ES-I3 (cell line): ENCODE data around the gene CCDC33.
"Not testable (repeated sequence)": the region's sequence is repeated elsewhere in the genome, so short reads cannot be mapped to it uniquely, and the experiment has no call there.

Experiments
- H3K36me3 ChIP-seq: 2 replicates; pipeline ENCODE4 v1.6.1; 2013; ENCODE audit warnings: mild to moderate bottlenecking, low read length, control low read depth, moderate library complexity; ENCODE audit not compliant: insufficient read depth
- H3K4me1 ChIP-seq: 2 replicates; pipeline ENCODE4 v1.6.1; 2013; ENCODE audit warnings: mild to moderate bottlenecking, control low read depth, low read length; ENCODE audit not compliant: insufficient read depth
- H3K9ac ChIP-seq: 2 replicates; pipeline ENCODE4 v1.6.1; 2013; ENCODE audit warnings: low read depth, mild to moderate bottlenecking, low read length, moderate library complexity
- H3K9me3 ChIP-seq: 2 replicates; pipeline ENCODE4 v1.6.1; 2013; ENCODE audit warnings: mild to moderate bottlenecking, low read length, moderate library complexity; ENCODE audit not compliant: control insufficient read depth, insufficient read depth

Gene CCDC33

DNA sequence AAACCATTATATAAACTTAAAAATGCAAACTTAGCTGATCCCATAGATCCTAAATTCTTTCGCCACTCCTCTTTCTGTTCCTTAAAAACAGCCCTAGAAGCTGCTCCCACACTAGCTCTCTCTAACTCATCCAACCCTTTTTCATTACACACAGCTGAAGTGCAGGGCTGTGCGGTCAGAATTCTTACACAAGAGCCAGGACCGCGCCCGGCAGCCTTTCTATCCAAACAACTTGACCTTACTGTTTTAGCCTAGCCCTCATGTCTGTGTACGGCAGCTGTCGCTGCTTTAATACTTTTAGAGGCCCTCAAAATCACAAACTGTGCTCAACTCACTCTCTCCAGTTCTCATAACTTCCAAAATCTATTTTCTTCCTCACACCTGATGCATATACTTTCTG, 121.4 kb downstream of the CCDC33 start:
- peaks cover 12% of the 10 kb centered on the region for H3K4me1 ChIP-seq
- H3K9me3 ChIP-seq, H3K36me3 ChIP-seq, H3K9ac ChIP-seq: not testable (repeated sequence)

DNA sequence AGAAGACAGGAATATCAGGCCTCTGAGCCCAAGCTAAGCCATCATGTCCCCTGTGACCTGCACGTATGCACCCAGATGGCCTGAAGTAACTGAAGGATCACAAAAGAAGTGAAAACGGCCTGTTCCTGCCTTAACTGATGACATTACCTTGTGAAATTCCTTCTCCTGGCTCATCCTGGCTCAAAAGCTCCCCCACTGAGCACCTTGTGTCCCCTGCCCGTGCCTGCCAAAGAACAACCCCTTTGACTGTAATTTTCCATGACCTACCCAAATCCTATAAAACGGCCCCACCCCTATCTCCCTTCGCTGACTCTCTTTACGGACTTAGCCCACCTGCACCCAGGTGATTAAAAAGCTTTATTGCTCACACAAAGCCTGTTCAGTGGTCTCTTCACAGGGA, 123.2 kb downstream of the CCDC33 start:
- not testable (repeated sequence) for H3K36me3 ChIP-seq, H3K9ac ChIP-seq, H3K9me3 ChIP-seq
- H3K4me1 ChIP-seq = peaks cover 15% of the 10 kb centered on the region

DNA sequence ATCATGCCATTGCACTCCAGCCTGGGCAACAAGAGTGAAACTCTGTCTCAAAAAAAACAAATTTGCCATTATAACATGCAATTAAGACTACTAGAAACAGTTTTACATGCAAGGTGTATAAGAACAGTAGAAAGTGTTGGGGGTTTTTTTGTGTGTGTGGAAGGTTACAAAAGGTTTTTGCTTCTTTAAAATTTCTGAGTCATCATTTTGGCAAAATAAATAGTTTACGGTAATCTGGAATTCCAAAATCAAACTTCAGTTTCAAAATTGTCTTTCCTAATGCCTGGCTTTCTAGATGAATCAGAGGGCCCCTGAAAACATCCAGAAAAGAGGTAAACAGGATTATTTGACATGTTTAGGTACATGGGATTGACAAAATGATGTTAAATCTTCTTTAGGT, 124.7 kb downstream of the CCDC33 start:
- H3K9ac ChIP-seq, H3K36me3 ChIP-seq, H3K9me3 ChIP-seq: not testable (repeated sequence)
- peaks cover 19% of the 10 kb centered on the region for H3K4me1 ChIP-seq

DNA sequence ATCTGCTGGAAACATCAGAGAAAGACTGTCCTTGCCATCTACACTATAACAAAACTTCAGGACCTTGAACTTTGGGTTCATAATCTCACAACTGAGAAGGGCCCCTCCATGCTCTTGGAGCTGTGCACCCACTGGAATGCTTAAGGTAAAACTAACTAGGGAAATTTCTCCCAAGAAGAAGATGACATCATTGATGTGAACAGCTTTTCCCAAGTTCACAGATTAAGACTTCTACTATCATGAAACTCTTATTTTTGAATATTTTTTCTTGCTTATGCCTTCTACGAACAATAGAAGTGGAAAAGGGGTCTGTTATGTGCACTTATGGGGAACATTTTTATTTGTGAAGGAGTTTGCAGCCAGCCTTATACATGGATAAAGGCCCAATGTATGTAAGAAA, 126.4 kb downstream of the CCDC33 start:
- Histone ChIP-seq H3K4me1 (peaks cover 19% of the 10 kb centered on the region), H3K36me3 (no peaks in the 10 kb centered on the region), H3K9me3 (no peaks in the 10 kb centered on the region), H3K9ac (no peak overlapping the region)

DNA sequence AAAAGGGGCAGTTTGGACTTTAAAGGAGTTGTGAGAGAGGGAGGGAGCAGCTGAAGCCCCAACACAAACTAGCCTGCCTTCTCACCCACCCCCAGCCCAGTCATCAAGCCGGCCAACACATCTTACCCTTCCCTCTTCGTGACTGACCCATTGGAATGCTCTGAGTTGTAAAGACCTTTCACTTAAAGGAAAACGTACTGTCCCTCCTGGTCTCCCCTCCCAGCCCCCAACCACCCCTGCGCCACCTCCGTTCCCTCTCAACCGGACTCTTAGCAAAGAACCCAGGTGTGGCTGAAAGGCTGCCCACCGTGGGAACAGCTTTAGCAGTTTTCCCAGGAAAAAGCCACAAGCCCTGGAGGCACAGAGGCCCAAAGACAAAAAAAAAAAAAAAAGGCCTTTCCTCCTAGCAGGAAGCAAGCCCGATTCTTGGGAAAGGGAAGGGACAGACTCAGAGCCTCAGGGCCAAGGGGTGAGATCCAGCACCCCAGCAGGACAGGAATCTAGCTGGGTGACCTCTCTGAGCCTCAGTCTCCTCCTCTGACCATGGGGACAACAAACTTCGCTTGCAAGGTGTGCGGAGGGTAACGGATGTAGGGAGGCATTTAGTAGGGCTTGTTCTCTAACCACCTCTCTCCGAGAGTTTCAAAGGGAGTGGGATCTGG, 128.9 kb downstream of the CCDC33 start:
- Histone ChIP-seq H3K9ac (peak overlapping the region; percentile 72; the same call in 1 of the 2 replicates), H3K36me3 (no peaks in the 10 kb centered on the region), H3K4me1 (peaks cover 7% of the 10 kb centered on the region; the same call in 1 of the 2 replicates), H3K9me3 (no peaks in the 10 kb centered on the region)

DNA sequence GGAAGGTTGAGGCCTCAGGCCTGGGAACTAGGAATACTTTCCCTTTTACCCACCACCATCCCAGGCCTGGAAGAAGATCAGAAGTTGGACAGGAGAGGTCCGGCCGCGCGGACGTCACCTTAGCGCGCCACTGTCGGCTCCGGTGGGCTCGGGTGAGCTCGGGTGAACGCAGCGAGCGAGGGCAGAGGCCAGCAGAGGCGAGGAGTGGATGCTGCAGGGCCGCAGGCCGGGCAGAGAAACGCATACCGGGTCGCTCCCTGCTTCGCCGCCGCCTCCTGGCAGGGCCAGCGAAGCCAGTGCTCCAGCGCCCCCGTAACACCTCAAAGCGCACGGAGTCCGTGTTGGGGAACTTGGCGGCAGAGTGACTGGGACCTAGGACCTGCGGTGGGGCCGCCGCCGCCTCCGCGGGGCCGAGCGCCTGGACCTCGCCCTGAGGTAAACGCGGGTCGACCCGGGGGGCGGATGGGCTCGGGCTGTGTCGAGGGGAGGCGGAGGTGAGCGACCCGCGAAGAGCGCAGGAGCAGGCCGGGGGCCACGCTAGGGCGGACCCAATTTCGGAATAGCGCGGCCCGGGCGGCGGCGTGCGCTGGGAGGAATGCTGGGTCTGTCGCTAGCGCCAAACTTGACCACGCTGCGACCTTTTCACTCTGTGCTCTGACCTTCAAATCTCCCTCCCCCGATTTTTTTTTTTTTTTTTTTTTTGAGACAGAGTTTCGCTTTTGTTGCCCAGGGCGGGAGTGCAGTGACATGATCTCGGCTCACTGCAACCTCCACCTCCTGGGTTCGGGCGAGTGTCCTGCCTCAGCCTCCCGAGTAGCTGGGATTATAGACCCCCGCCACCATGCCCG, 129.7 kb downstream of the CCDC33 start:
- H3K4me1 ChIP-seq = peaks cover 7% of the 10 kb centered on the region; the same call in 1 of the 2 replicates
- H3K9me3 ChIP-seq = no peaks in the 10 kb centered on the region
- no peaks in the 10 kb centered on the region for H3K36me3 ChIP-seq
- peak overlapping the region; percentile 72 for H3K9ac ChIP-seq

DNA sequence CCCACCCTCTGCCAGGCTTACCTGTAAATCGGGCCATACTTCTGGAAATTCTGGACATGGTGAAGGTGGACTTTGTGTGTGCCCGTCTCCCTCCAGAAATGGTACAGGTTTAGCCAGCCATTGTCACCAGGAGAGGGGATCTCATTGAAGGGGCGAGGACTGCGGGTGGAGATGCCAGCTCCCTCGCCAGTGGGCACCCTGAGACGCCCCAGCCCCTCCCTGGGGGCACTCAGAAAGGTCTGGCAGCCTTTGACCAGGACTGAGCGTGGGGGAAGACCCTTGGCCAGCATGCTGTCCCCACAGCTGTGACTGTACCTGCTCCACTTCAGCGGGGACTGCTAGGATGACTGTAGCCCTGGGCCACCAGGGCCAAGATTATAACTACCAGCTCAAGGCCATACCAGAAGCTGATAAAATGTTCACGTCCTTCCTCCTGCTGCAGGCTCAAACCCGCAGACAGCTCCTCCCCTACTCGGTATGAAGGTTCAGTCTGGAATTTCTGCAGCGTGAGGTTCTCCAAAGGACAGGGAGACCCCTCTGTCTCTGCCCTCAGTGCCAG, 131.2 kb downstream of the CCDC33 start, which contains the start of gene CYP11A1:
Gene CYP11A1, minus strand, starts transcription at position 351 of the 559 bp plus-strand sequence. Its CDS starts 61 bp downstream, at position 290.
- Histone ChIP-seq H3K36me3 (no peaks in the 10 kb centered on the region), H3K9ac (peak within 1 kb of the TSS; percentile 72; the same call in 1 of the 2 replicates), H3K4me1 (peaks cover 17% of the 10 kb centered on the region; the same call in 1 of the 2 replicates), H3K9me3 (no peaks in the 10 kb centered on the region)

DNA sequence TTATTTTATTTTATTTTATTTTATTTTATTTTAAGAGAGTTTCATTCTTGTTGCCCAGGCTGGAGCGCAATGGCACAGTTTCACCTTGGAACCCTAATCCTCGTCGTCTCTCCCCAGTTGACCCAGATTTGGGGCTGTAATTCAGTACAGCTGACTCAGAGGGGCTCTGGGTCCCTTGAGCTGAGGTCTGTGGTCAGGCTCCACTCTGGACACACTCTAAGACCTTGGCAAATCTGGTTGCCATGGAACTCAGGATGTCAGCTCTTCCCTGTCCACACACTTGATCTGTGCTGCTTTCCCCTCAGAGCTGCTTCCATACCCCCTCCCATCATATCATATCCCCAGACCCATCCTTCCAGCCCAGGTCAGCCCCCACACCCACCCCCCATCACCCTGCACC, 132.0 kb downstream of the CCDC33 start:
- H3K9me3 ChIP-seq = no peaks in the 10 kb centered on the region
- no peaks in the 10 kb centered on the region for H3K36me3 ChIP-seq
- H3K4me1 ChIP-seq = peaks cover 17% of the 10 kb centered on the region; the same call in 1 of the 2 replicates
- no peak overlapping the region for H3K9ac ChIP-seq

DNA sequence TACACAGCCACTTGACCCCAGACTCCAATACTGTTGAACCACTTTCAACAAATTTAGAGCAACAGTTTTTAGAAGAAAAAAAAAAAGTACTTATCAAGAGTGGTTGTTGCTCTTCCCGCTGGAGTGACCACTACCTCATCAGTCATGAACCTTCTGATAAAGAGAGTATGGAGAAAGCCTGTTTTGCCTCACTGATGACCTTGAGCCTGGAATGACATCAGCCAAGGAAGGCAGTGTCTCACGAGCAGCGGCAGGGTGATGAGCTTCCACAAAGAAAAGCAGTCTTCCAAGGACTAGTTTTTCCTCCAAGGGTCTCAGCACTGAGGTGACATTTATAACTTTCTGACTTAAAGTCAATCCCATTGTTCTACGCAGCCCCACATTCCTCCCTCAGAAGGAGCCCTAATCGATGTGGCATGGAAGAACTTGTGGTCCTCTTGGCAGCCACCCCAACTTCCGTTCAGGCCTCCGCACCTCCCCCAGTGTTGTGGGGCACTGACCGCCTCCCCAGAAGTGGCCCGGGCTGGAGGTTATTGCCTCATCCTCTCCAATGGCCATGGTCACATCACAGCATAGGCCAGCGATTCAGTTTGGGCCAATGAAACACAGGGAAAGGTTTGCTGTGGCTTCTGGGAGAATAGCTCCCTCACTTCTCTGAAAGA, 133.1 kb downstream of the CCDC33 start:
- Histone ChIP-seq H3K36me3 (no peaks in the 10 kb centered on the region), H3K9me3 (no peaks in the 10 kb centered on the region), H3K4me1 (peaks cover 19% of the 10 kb centered on the region; the same call in 1 of the 2 replicates), H3K9ac (no peak overlapping the region)

DNA sequence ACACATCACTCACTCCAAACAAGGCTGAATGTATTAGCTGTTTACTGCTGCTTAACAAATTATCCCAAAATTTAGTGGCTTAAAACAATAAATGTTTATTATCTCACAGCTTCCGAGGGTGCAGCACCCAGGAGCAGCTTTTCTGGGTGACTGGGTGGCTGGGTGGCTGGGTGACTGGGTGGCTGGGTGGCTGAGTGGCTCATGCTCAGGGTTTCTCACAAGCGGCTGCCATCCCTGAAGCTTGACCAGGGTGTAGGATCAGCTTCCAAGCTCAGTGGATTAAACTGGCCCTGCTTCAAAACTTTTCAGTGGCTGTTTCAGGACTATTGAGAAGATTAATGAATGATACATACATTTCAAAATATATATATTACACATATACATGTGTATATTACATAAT, 133.6 kb downstream of the CCDC33 start:
- no peak overlapping the region for H3K9ac ChIP-seq
- no peaks in the 10 kb centered on the region for H3K36me3 ChIP-seq
- no peaks in the 10 kb centered on the region for H3K9me3 ChIP-seq
- peaks cover 15% of the 10 kb centered on the region; the same call in 1 of the 2 replicates for H3K4me1 ChIP-seq

DNA sequence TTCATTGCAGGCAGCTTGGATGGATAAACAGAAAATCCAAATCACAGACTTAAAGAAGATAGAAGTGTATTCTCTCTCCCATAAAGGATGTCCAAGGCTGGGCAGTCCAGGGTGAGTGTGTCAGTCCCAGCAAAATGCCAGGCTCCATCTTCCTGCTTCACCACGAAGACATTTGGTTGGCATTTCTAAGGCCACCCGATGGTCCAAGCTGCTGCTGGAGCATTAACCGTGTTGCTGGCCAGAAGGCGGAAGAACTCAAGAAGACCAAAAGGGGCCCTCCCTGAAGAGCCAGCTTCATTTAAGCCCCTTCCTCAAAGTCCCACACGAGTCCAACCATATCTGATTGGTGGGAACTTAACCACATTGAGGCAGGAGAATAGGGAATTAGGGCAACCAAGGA, 134.3 kb downstream of the CCDC33 start:
- no peaks in the 10 kb centered on the region for H3K9me3 ChIP-seq
- peaks cover 18% of the 10 kb centered on the region for H3K4me1 ChIP-seq
- H3K36me3 ChIP-seq = no peaks in the 10 kb centered on the region
- H3K9ac ChIP-seq = no peak overlapping the region

DNA sequence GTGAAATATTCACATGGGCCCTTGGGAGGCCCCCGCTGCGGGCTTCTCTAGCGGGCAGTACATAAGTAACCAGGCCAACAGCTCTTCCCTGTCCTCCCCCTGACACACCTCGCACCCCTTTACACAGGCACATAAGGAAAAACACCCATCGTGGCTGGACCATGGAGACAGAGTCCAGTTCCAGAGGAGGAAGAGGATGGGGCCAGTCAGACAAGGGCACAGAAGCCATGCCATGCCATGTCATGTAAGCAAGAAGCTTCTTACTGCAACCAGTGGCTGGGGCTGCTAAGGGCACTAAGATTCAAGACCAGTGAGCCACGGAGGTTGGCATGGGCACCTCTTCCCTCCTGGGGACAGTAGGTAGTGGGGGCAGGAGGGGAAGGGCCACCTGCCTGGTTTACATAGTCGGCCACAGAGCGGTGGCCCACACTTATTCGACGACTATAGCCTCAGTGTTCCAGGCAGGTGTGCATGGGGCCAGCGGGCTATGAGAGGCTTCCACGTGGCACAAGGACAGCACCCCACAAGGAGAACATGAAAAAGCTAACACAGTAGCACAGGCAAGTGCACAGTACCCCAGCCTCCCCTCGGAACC, 137.0 kb downstream of the CCDC33 start:
- H3K36me3 ChIP-seq = no peaks in the 10 kb centered on the region
- no peak overlapping the region for H3K9ac ChIP-seq
- no peaks in the 10 kb centered on the region for H3K9me3 ChIP-seq
- H3K4me1 ChIP-seq = peaks cover 18% of the 10 kb centered on the region

DNA sequence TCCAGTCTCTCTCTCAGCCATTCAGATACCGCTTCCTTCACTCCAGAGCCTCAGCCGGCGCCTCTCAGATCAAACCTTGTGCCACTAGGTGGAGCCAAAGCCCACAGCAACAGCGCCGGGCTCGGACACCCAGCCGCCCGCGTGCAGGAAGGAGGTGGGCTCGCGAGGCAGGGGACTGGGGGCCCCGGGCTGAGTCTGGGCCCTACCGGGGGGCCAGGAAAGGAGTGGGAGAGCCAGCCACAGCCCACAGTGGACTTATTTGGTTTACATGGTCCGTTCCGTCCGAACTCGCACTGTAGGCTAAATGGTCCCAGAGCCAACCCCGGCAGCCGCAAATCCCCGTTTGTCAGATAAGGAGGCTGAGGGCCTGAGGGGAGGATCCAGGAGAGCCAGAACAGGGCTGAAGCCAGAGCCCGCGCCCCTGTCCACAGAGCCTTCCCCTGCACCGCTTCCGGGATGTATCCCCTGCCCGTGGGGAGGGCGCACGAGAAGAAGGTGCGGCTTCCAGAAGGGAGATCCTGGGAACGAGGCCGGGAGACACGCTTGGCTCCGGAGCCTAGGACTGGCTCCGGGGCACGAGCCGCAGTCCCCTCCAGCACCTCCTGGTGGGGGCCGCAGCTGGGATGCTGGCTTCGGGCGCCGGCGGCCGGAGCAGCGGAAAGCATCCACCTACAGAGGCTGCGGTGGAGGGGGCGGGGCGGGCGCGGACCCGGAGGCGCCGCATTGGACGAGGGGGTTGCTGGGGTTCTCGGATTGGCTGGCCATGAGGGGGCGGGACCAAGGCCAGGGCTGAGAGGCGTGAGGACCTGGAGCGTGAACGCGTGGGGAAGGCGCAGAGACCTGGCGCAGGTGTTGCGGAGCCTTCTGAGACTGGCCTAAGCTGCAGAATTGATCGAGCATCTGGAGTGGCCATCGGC, 137.9 kb downstream of the CCDC33 start:
- peak overlapping the region; percentile 46 for H3K9ac ChIP-seq
- peaks cover 21% of the 10 kb centered on the region for H3K4me1 ChIP-seq
- H3K9me3 ChIP-seq = no peaks in the 10 kb centered on the region
- no peaks in the 10 kb centered on the region for H3K36me3 ChIP-seq
